RWPE1 (cell line): ENCODE data around the gene ACSS3.
"Not testable (repeated sequence)": the region's sequence is repeated elsewhere in the genome, so short reads cannot be mapped to it uniquely, and the experiment has no call there.

ENCODE experiments used
- CTCF ChIA-PET: fragments of 350-600 bp; sonication (Branson Sonifier 250); formaldehyde crosslinking; extraction: SDS; loops from one replicate; lab custom pipeline; 2021; lab: Yijun Ruan, JAX
- POLR2A ChIA-PET: fragments of 400-600 bp; formaldehyde crosslinking; extraction: SDS; loops from one replicate; lab custom pipeline; 2020; ENCODE audit warnings: antibody characterized with exemption; ENCODE audit not compliant: low non-redundant PET; lab: Yijun Ruan, JAX
- DNase-seq: peaks from one replicate; pipeline ENCODE4 v3.0.0; 2012; ENCODE audit warnings: low spot score
- H3K27ac ChIP-seq: fragments of 450-650 bp; 2 replicates; pipeline ENCODE4 v1.5.1; 2017
- CTCF ChIP-seq: fragments of 450-650 bp; conservative IDR thresholded peaks from 2 replicates; pipeline ENCODE4 v1.5.1; 2017; ENCODE audit warnings: low read depth, mild to moderate bottlenecking

Gene ACSS3

GRCh38 chr12:81209012-81209411, 131.1 kb downstream of the ACSS3 start:
- CTCF ChIA-PET, result no interaction called here
- no peak for TF ChIP-seq CTCF
- H3K27ac ChIP-seq, result no peak overlapping the region
- no peak for DNase-seq
- POLR2A ChIA-PET, result no interaction called here

- H3K27ac ChIP-seq, CTCF ChIA-PET, DNase-seq, POLR2A ChIA-PET: not testable (repeated sequence)
Observed at GRCh38 chr12:81209772-81210225, 131.9 kb downstream of the ACSS3 start.

GRCh38 chr12:81211306-81211705, 133.4 kb downstream of the ACSS3 start:
- H3K27ac ChIP-seq, result no peak overlapping the region
- TF ChIP-seq CTCF, result no peak
- no peak for DNase-seq
- POLR2A ChIA-PET, result no interaction called here
- CTCF ChIA-PET, result no interaction called here

GRCh38 chr12:81212996-81213696, 135.3 kb downstream of the ACSS3 start:
- ChIA-PET POLR2A (no interaction called here), CTCF (interaction anchor here (0.5 to 0.6 kb wide), 2 partner anchors 333 to 765 kb away, joined by 3 read pairs; no protein-coding TSS in a partner anchor)
- DNase-seq, result no peak
- H3K27ac ChIP-seq, result no peak overlapping the region
- no peak for TF ChIP-seq CTCF

- POLR2A ChIA-PET, result no interaction called here
- no peak for DNase-seq
- TF ChIP-seq CTCF, result no peak
- H3K27ac ChIP-seq, result no peak overlapping the region
- CTCF ChIA-PET, result no interaction called here
Observed at GRCh38 chr12:81216739-81217138, 138.9 kb downstream of the ACSS3 start.

- H3K27ac ChIP-seq, result no peak overlapping the region
- TF ChIP-seq CTCF, result no peak
- ChIA-PET POLR2A (no interaction called here), CTCF (no interaction called here)
- no peak for DNase-seq
Observed at GRCh38 chr12:81221681-81222080, 143.8 kb downstream of the ACSS3 start.

GRCh38 chr12:81222846-81223592, 145.1 kb downstream of the ACSS3 start:
- no peak overlapping the region for H3K27ac ChIP-seq
- no peak for DNase-seq
- POLR2A ChIA-PET, result no interaction called here
- CTCF ChIA-PET, result no interaction called here
- TF ChIP-seq CTCF, result no peak
